ENCODE results near the gene GRAP. TPM values are rescaled to one million over a fixed set of nuclear protein-coding genes. Genes with fewer than 3 reads are reported as not detected.

Gene GRAP
- total RNA-seq, 1 donor from 2014 or later = 1.8 TPM

GRCh38 chr17:19018600-19018950 is 28.2 kb downstream of the GRAP start:
- TF ChIP-seq CTCF (IDR thresholded peaks at IDR 0.05) = no peak
- intact Hi-C loops (cut with DNase I) = no loop called here
- no peak for DNase-seq (ENCODE audit: low spot score in 2 of 2)
- H3K4me1 ChIP-seq = no peaks in the 10 kb centered on the region
- H3K27me3 ChIP-seq = no peaks in the 10 kb centered on the region
- no peak overlapping the region for H3K27ac ChIP-seq
- H3K9me3 ChIP-seq = no peaks in the 10 kb centered on the region
- no peaks in the 10 kb centered on the region for H3K36me3 ChIP-seq
- no peak overlapping the region for H3K4me3 ChIP-seq

- Histone ChIP-seq H3K27ac (no peak overlapping the region), H3K4me3 (no peak overlapping the region), H3K9me3 (no peaks in the 10 kb centered on the region), H3K27me3 (no peaks in the 10 kb centered on the region), H3K36me3 (no peaks in the 10 kb centered on the region), H3K4me1 (no peaks in the 10 kb centered on the region)
- intact Hi-C loops (cut with DNase I) = no loop called here
- DNase-seq (ENCODE audit: low spot score in 2 of 2) = no peak
- TF ChIP-seq CTCF (IDR thresholded peaks at IDR 0.05) = no peak
Observed at GRCh38 chr17:19017804-19018599, 28.8 kb downstream of the GRAP start.

GRCh38 chr17:19017401-19017800 is 29.4 kb downstream of the GRAP start:
- no peak for DNase-seq (ENCODE audit: low spot score in 2 of 2)
- H3K4me3 ChIP-seq = no peak overlapping the region
- no peaks in the 10 kb centered on the region for H3K9me3 ChIP-seq
- H3K27me3 ChIP-seq = no peaks in the 10 kb centered on the region
- intact Hi-C loops (cut with DNase I) = no loop called here
- H3K27ac ChIP-seq = no peak overlapping the region
- H3K4me1 ChIP-seq = no peaks in the 10 kb centered on the region
- no peak for TF ChIP-seq CTCF (IDR thresholded peaks at IDR 0.05)
- H3K36me3 ChIP-seq = no peaks in the 10 kb centered on the region

GRCh38 chr17:19016881-19017280 is 29.9 kb downstream of the GRAP start:
- no peak for TF ChIP-seq CTCF (IDR thresholded peaks at IDR 0.05)

GRCh38 chr17:19016297-19016696 is 30.5 kb downstream of the GRAP start:
- intact Hi-C loops (cut with DNase I) = no loop called here

More at GRCh38 chr17:19016881-19017280, 29.9 kb downstream of the GRAP start:
- no peaks in the 10 kb centered on the region for H3K9me3 ChIP-seq
- H3K27ac ChIP-seq = no peak overlapping the region
- no peak overlapping the region for H3K4me3 ChIP-seq
- H3K27me3 ChIP-seq = no peaks in the 10 kb centered on the region
- no peak for DNase-seq (ENCODE audit: low spot score in 2 of 2)
- no peaks in the 10 kb centered on the region for H3K36me3 ChIP-seq
- H3K4me1 ChIP-seq = no peaks in the 10 kb centered on the region
- intact Hi-C loops (cut with DNase I) = no loop called here

More at GRCh38 chr17:19016297-19016696, 30.5 kb downstream of the GRAP start:
- H3K36me3 ChIP-seq = no peaks in the 10 kb centered on the region
- DNase-seq (ENCODE audit: low spot score in 2 of 2) = no peak
- H3K27ac ChIP-seq = no peak overlapping the region
- H3K27me3 ChIP-seq = no peaks in the 10 kb centered on the region
- TF ChIP-seq CTCF (IDR thresholded peaks at IDR 0.05) = no peak
- no peak overlapping the region for H3K4me3 ChIP-seq
- H3K4me1 ChIP-seq = no peaks in the 10 kb centered on the region
- H3K9me3 ChIP-seq = no peaks in the 10 kb centered on the region

Measured in ascending aorta (tissue), 2 donors.